Gastrocnemius medialis (tissue), 4 donors: ENCODE results near the gene CHMP6. TPM values are rescaled to one million over a fixed set of nuclear protein-coding genes. Genes with fewer than 3 reads are reported as not detected.

Experiments
- ATAC-seq, 2 donors: fragments of 150-250 bp; one replicate each; pipeline ENCODE4 v1.9.1; 2016
- DNase-seq, 2 donors: peaks; one replicate each; pipeline ENCODE4 v3.0.0-alpha.2; 2019
- H3K27ac ChIP-seq, 4 donors: fragments of 200-600 bp; sonication (generic); 1 replicate in 1 of 4; 2 replicates in 3 of 4; pipeline ENCODE4 v1.5.1; 2016 to 2018; ENCODE audit warnings: mild to moderate bottlenecking in 2 of 4, moderate library complexity in 1 of 4
- H3K27me3 ChIP-seq, 3 donors: fragments of 200-600 bp; sonication (generic) in 2 of 3; 1 replicate in 1 of 3; 2 replicates in 2 of 3; pipeline versions ENCODE4 v1.5.1 to v1.6.0; 2016 to 2019; ENCODE audit warnings: mild to moderate bottlenecking in 1 of 3, moderate library complexity in 1 of 3
- H3K36me3 ChIP-seq, 2 donors: fragments of 200-600 bp; sonication (generic) in 1 of 2; one replicate each; pipeline ENCODE4 v1.5.1; 2017 to 2018
- H3K4me1 ChIP-seq, 2 donors: fragments of 200-600 bp; sonication (generic) in 1 of 2; one replicate each; pipeline ENCODE4 v1.5.1; 2016 to 2017; ENCODE audit warnings: mild to moderate bottlenecking in 2 of 2
- H3K4me3 ChIP-seq, 4 donors: fragments of 200-600 bp; sonication (generic) in 3 of 4; 1 replicate in 1 of 4; 2 replicates in 3 of 4; pipeline ENCODE4 v1.5.1; 2016 to 2019; ENCODE audit warnings: mild to moderate bottlenecking in 2 of 4
- H3K9me3 ChIP-seq, 3 donors: fragments of 200-600 bp; sonication (generic) in 2 of 3; 1 replicate in 1 of 3; 2 replicates in 2 of 3; pipeline ENCODE4 v1.5.1; 2016 to 2019
- CTCF ChIP-seq, 5 experiments: fragments of 450-650 bp in 3 of 5; fragments of 200-600 bp in 2 of 5; sonication (generic) in 2 of 5; IDR thresholded peaks in 4 of 5; conservative IDR thresholded peaks in 1 of 5; 1 replicate in 4 of 5; 2 replicates in 1 of 5; pipeline ENCODE4 v1.5.1; 2016 to 2019; ENCODE audit warnings: antibody characterized with exemption in 5 of 5, mild to moderate bottlenecking in 3 of 5, moderate library complexity in 3 of 5
- POLR2A ChIP-seq, 2 donors: fragments of 450-650 bp; IDR thresholded peaks; one replicate each; pipeline ENCODE4 v1.6.1; 2017; ENCODE audit warnings: antibody characterized with exemption in 2 of 2, mild to moderate bottlenecking in 2 of 2, moderate library complexity in 2 of 2
- in situ Hi-C, 4 donors: fragments of 200-750 bp; cut with MboI; loops; one replicate each; pipeline versions ENCODE4 v1.15.0 to v1.8.0; 2017; ENCODE audit warnings: low sequenced_read_pairs in 4 of 4
- intact Hi-C: fragments of 100-400 bp; cut with DNase I; formaldehyde crosslinking; loops from one replicate; pipeline ENCODE4 v1.15.1; 2023; ENCODE audit warnings: low total_unique reads
- total RNA-seq, 4 donors: library from RNA; depleted of rRNA; stranded (reverse); fragments of >200 nt; gene quantifications; one replicate each; pipeline versions ENCODE4 v1.1.0 to v1.2.3, GENCODE V29; 2016

The CHMP6 gene
- total RNA-seq, 4 donors from 2014 or later = 29.8 to 33.3 (median 33.0) TPM

- H3K27me3 ChIP-seq = peaks cover 13 to 22% (median 14%) of the 10 kb centered on the region in 3 donors
- no peaks in the 10 kb centered on the region for H3K36me3 ChIP-seq
- no peak for TF ChIP-seq CTCF (IDR thresholded peaks at IDR 0.05 in 4 of 5, conservative IDR thresholded peaks at IDR 0.05 in 1 of 5)
- TF ChIP-seq POLR2A (IDR thresholded peaks at IDR 0.05) = no peak
- H3K4me3 ChIP-seq = no peak overlapping the region
- ATAC-seq = no peak
- peaks cover 46 to 57% of the 10 kb centered on the region in 2 donors for H3K4me1 ChIP-seq
- H3K27ac ChIP-seq = peak overlapping the region; percentile 74 to 90 (median 78)
- in situ Hi-C loops (loop anchor here in 1 of 4 donors (10.0 kb wide), 1 partner anchor 73 kb away; no protein-coding TSS in a partner anchor), intact Hi-C loops (no loop called here)
- no peaks in the 10 kb centered on the region for H3K9me3 ChIP-seq
- no peak for DNase-seq
These were observed 30.1 kb downstream of the CHMP6 start for GRCh38 chr17:81021531-81022343.

GRCh38 chr17:81022344-81022676, 30.7 kb downstream of the CHMP6 start:
- ATAC-seq (no peak), DNase-seq (no peak)
- Histone ChIP-seq H3K36me3 (no peaks in the 10 kb centered on the region), H3K27me3 (peaks cover 18 to 24% (median 20%) of the 10 kb centered on the region in 3 donors), H3K4me1 (peaks cover 50 to 63% of the 10 kb centered on the region in 2 donors), H3K4me3 (no peak overlapping the region), H3K9me3 (no peaks in the 10 kb centered on the region), H3K27ac (no peak overlapping the region)
- in situ Hi-C loops (loop anchor here in 1 of 4 donors (10.0 kb wide), 1 partner anchor 72 kb away; no protein-coding TSS in a partner anchor), intact Hi-C loops (no loop called here)
- TF ChIP-seq POLR2A (IDR thresholded peaks at IDR 0.05) (no peak), CTCF (IDR thresholded peaks at IDR 0.05 in 4 of 5, conservative IDR thresholded peaks at IDR 0.05 in 1 of 5) (no peak)

GRCh38 chr17:81025065-81025740, 33.6 kb downstream of the CHMP6 start:
- ATAC-seq (no peak), DNase-seq (no peak)
- TF ChIP-seq POLR2A (IDR thresholded peaks at IDR 0.05) (no peak), CTCF (IDR thresholded peaks at IDR 0.05 in 4 of 5, conservative IDR thresholded peaks at IDR 0.05 in 1 of 5) (no peak)
- Histone ChIP-seq H3K9me3 (no peaks in the 10 kb centered on the region), H3K4me1 (peaks cover 33 to 46% of the 10 kb centered on the region in 2 donors), H3K27me3 (peaks cover 35 to 46% (median 41%) of the 10 kb centered on the region in 3 donors), H3K36me3 (no peaks in the 10 kb centered on the region), H3K27ac (no peak overlapping the region), H3K4me3 (no peak overlapping the region)
- intact Hi-C loops = loop anchor here (1.0 kb wide), 1 partner anchor 72 kb away; no protein-coding TSS in a partner anchor
- in situ Hi-C loops = loop anchor here in 1 of 4 donors (10.0 kb wide), 1 partner anchor 70 kb away; no protein-coding TSS in a partner anchor

GRCh38 chr17:81025741-81026129, 34.1 kb downstream of the CHMP6 start:
- ATAC-seq (no peak), DNase-seq (no peak)
- intact Hi-C loops (loop anchor here (1.0 kb wide), 1 partner anchor 72 kb away; no protein-coding TSS in a partner anchor), in situ Hi-C loops (loop anchor here in 1 of 4 donors (10.0 kb wide), 1 partner anchor 69 kb away; no protein-coding TSS in a partner anchor)
- Histone ChIP-seq H3K27me3 (peaks cover 35 to 46% (median 41%) of the 10 kb centered on the region in 3 donors), H3K4me3 (no peak overlapping the region), H3K9me3 (no peaks in the 10 kb centered on the region), H3K27ac (no peak overlapping the region), H3K36me3 (no peaks in the 10 kb centered on the region), H3K4me1 (peaks cover 27 to 41% of the 10 kb centered on the region in 2 donors)
- TF ChIP-seq POLR2A (IDR thresholded peaks at IDR 0.05) (no peak), CTCF (IDR thresholded peaks at IDR 0.05 in 4 of 5, conservative IDR thresholded peaks at IDR 0.05 in 1 of 5) (no peak)
